Endometrium (tissue), 2 donors: ENCODE measurements around the gene C1R.

Experiments
- FAIRE-seq: peaks from 2 replicates; lab custom pipeline; 2012; peaks lifted over from hg19 to GRCh38; lab: Jason Lieb, UNC
- donor health status: control.
- donor health status: control.

C1R gene

GRCh38 chr12:7096979-7097378 lies 4.7 kb upstream of the C1R start:
- no peak for FAIRE-seq

GRCh38 chr12:7096006-7096932 lies 4.0 kb upstream of the C1R start:
- FAIRE-seq: no peak

- no peak for FAIRE-seq
Measured at GRCh38 chr12:7093892-7094291, 1.6 kb upstream of the C1R start.

GRCh38 chr12:7093486-7093885 lies 1.2 kb upstream of the C1R start:
- no peak for FAIRE-seq

GRCh38 chr12:7092986-7093460 lies 778 bp upstream of the C1R start:
- FAIRE-seq: no peak

- FAIRE-seq: no peak
Measured at GRCh38 chr12:7091660-7092228, 501 bp downstream of the C1R start.

- no peak for FAIRE-seq
Measured at GRCh38 chr12:7091171-7091570, 1.1 kb downstream of the C1R start.

GRCh38 chr12:7090222-7090998 lies 1.8 kb downstream of the C1R start:
- FAIRE-seq: no peak

- FAIRE-seq: no peak
Measured at GRCh38 chr12:7089196-7089871, 2.9 kb downstream of the C1R start.

- FAIRE-seq: no peak
Measured at GRCh38 chr12:7083125-7083524, 9.1 kb downstream of the C1R start.

GRCh38 chr12:7081037-7081436 lies 11.2 kb downstream of the C1R start:
- no peak for FAIRE-seq

- no peak for FAIRE-seq
Measured at GRCh38 chr12:7079826-7080125, 12.5 kb downstream of the C1R start.

GRCh38 chr12:7078163-7078562 lies 14.1 kb downstream of the C1R start:
- FAIRE-seq: no peak

- FAIRE-seq: no peak
Measured at GRCh38 chr12:7076493-7076892, 15.8 kb downstream of the C1R start.

- no peak for FAIRE-seq
Measured at GRCh38 chr12:7075939-7076338, 16.3 kb downstream of the C1R start.

- FAIRE-seq: no peak
Measured at GRCh38 chr12:7075518-7075917, 16.7 kb downstream of the C1R start.

GRCh38 chr12:7073946-7074345 lies 18.3 kb downstream of the C1R start:
- no peak for FAIRE-seq

GRCh38 chr12:7072554-7072953 lies 19.7 kb downstream of the C1R start:
- FAIRE-seq: no peak

GRCh38 chr12:7072035-7072434 lies 20.2 kb downstream of the C1R start:
- no peak for FAIRE-seq

- no peak for FAIRE-seq
Measured at GRCh38 chr12:7069386-7069785, 22.9 kb downstream of the C1R start.

GRCh38 chr12:7068994-7069346 lies 23.3 kb downstream of the C1R start:
- no peak for FAIRE-seq

- no peak for FAIRE-seq
Measured at GRCh38 chr12:7068240-7068993, 23.8 kb downstream of the C1R start.
